Fibroblast of lung (primary cell): ENCODE data around the gene SIGLEC6.

Experiments
- CTCF ChIP-seq, 2 donors: IDR thresholded peaks in 1 of 2; conservative IDR thresholded peaks in 1 of 2; 1 replicate in 1 of 2; 2 replicates in 1 of 2; pipeline ENCODE4 v1.5.1; 2011 to 2012; ENCODE audit warnings: low read length in 2 of 2, control low read depth in 1 of 2, inconsistent platforms in 1 of 2, low read depth in 1 of 2, mild to moderate bottlenecking in 1 of 2
- EZH2 ChIP-seq: IDR thresholded peaks from 2 replicates; pipeline ENCODE4 v1.5.1; 2012; ENCODE audit warnings: low read length, control low read depth, mild to moderate bottlenecking; ENCODE audit errors: missing control alignments

- TF ChIP-seq CTCF (conservative IDR thresholded peaks at IDR 0.05 in 1 of 2, IDR thresholded peaks at IDR 0.05 in 1 of 2; ENCODE audit: low read depth in 1 of 2, low read length in 2 of 2) = no peak
- no peak for TF ChIP-seq EZH2
Measured at GRCh38 chr19:51546650-51547396, 15.4 kb upstream of the SIGLEC6 start.
